ENCODE data around the gene TIAM2.

DNA sequence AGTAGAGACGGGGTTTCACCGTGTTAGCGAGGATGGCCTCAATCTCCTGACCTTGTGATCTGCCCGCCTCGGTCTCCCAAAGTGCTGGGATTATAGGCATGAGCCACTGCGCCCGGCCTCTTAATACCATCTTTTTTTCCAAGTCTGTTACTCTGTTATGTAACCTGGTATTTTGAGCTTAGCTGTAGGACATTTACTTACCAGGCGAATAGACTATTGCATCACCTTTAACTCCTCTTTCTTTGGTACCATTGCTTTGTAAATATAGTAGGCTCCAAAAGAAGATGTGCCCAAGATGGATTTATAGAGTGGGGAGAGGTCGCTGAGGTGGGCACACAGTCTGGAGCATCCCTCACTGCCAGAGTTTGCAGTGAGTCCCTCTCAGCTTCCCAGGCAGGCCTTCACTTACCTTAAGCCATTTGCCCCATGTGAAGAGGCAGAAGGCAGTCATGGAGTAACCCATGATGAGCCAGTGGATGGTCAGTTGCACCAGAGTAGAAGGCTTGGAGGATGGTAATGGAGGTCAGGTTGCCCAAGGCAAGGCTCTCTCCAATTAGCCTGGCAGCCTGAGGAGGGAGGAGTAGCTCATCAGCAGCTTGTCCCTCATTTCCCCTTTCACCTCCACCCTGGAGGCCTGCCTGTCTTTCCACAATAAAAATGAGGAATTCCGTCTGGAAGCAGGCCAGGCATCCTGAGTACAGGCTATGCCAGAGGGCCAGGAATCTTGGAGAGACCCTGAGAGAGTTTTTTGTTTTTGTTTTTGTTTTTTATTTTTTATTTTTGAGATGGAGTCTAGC lies 9.7 kb downstream of the TIAM2 start:
- no peak for TF ChIP-seq CTCF (conservative IDR thresholded peaks at IDR 0.05; ENCODE audit: low read length)
- no peak for TF ChIP-seq EZH2phosphoT487 (IDR thresholded peaks at IDR 0.05; ENCODE audit: borderline replicate concordance, low read depth, low read length)
